SK-N-MC (cell line): ENCODE data around the gene ACKR2.

Experiments used
- EZH2 ChIP-seq: fragments of 200-600 bp; sonication (generic); IDR thresholded peaks from one replicate; pipeline ENCODE4 v1.6.1; 2017; ENCODE audit warnings: antibody characterized with exemption
- POLR2AphosphoS5 ChIP-seq: IDR thresholded peaks from 2 replicates; pipeline ENCODE4 v1.6.1; 2012; ENCODE audit warnings: mild to moderate bottlenecking, low read depth, low read length, borderline replicate concordance

DNA sequence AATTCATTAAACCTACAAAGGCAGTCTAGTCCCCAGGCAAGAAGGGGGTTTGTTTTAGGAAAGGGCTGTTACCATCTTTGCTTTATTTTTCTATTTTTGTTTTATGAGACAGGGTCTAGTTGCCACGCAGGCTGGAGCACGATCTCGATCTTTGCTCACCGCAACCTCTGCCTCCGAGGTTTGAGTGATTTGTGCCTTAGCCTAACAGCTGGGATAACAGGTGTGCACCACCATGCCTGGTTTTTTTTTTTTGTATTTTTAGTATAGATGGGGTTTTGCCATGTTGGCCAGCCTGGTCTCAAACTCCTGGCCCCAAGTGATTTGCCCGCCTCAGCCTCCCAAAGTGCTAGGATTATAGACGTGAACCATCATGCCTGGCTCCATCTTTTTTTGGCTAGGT, 9.9 kb upstream of the ACKR2 start:
- no peak for TF ChIP-seq EZH2
- TF ChIP-seq POLR2AphosphoS5, result no peak
